HEK293 (cell line): ENCODE measurements around the gene PLD3.

ENCODE experiments used
- TCF7L2 ChIP-seq: IDR thresholded peaks from 2 replicates; pipeline ENCODE4 v1.6.1; 2011; ENCODE audit warnings: low read depth, mild to moderate bottlenecking, inconsistent platforms, low read length, moderate library complexity, borderline replicate concordance
- YY1 ChIP-seq: fragments of 450-650 bp; formaldehyde crosslinking; IDR thresholded peaks from 2 replicates; pipeline ENCODE4 v1.5.1; 2018; ENCODE audit warnings: missing biosample characterization, missing genetic modification characterization
- ZNF274 ChIP-seq, 2 experiments: fragments of 200-500 bp in 1 of 2; fragments of 450-650 bp in 1 of 2; sonication (Bioruptor generic) in 1 of 2; formaldehyde crosslinking in 1 of 2; IDR thresholded peaks; 2 replicates each; pipeline versions ENCODE4 v1.5.1 to v1.6.1; 2014 to 2016; ENCODE audit warnings: borderline replicate concordance in 1 of 2, inconsistent platforms in 1 of 2, low read length in 1 of 2, missing biosample characterization in 1 of 2, missing genetic modification characterization in 1 of 2
- ZNF555 ChIP-seq: fragments of 450-650 bp; formaldehyde crosslinking; conservative IDR thresholded peaks from 2 replicates; pipeline ENCODE4 v1.5.1; 2017; ENCODE audit warnings: missing biosample characterization, mild to moderate bottlenecking, missing genetic modification characterization, inconsistent platforms
- TF ChIP-seq, protein P1 (sequence below): fragments of 450-650 bp; formaldehyde crosslinking; IDR thresholded peaks from 2 replicates; pipeline ENCODE4 v1.5.1; 2016; ENCODE audit warnings: missing biosample characterization, missing genetic modification characterization

DNA sequence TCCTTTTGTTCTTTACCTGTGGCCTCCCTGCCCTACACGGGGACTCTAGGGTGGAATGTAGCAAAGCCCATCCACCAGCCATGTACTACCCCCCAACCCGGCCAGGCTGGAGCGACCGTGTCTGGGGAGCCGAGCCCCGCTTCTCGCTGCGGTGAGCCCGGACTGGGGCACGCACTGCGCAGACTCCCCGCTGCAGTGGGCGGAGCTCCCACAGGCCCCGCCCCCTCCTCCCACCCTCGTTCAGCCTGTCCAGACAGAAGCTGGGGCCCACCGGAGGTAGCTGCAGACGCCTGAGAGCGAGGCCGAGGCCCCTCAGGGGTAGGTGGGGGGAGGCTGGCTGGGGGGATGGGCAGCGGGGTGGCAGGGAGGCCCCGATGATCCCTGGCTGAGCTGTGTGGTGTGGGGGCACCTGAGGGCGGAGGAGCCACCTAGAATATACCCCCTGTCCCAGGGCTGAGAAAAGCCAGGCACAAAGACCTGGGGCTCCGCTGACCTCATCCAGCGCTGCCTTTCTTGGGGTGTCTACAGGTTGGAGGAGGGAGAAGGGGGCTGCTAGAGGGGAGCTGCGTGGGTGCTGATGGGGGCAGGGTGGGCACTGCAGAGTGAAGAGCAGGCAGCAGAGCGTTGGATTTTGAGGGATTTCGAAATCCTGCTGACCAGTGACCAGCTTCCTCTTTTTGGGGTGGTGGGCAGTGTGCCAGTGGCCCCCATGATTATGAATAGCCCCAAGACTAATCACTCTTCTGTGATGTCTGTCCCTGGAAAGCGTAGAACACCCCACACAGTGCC is 17.3 kb downstream of the PLD3 start:
- TF ChIP-seq, protein P1, sequence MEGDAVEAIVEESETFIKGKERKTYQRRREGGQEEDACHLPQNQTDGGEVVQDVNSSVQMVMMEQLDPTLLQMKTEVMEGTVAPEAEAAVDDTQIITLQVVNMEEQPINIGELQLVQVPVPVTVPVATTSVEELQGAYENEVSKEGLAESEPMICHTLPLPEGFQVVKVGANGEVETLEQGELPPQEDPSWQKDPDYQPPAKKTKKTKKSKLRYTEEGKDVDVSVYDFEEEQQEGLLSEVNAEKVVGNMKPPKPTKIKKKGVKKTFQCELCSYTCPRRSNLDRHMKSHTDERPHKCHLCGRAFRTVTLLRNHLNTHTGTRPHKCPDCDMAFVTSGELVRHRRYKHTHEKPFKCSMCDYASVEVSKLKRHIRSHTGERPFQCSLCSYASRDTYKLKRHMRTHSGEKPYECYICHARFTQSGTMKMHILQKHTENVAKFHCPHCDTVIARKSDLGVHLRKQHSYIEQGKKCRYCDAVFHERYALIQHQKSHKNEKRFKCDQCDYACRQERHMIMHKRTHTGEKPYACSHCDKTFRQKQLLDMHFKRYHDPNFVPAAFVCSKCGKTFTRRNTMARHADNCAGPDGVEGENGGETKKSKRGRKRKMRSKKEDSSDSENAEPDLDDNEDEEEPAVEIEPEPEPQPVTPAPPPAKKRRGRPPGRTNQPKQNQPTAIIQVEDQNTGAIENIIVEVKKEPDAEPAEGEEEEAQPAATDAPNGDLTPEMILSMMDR (tag by site-specific recombination) = no peak
- TF ChIP-seq TCF7L2 (no peak), ZNF555 (tag by site-specific recombination) (no peak), YY1 (no peak), ZNF274 (IDR thresholded peaks at IDR 0.05; ENCODE audit: low read length) (no peak), ZNF274 (tag by site-specific recombination; IDR thresholded peaks at IDR 0.05; ENCODE audit: borderline replicate concordance) (no peak)
